WERI-Rb-1 (cell line): ENCODE data around the gene ARPC5L.
A peak's percentile ranks its signal among the peaks of the same experiment; 100 is the strongest.

ENCODE experiments used
- DNase-seq: peaks from one replicate; pipeline ENCODE4 v3.0.0-alpha.2; 2020
- H3K27ac ChIP-seq: fragments of 250-450 bp; sonication (Bioruptor Pico); 2 replicates; pipeline ENCODE4 v1.5.1; 2020; ENCODE audit warnings: mild to moderate bottlenecking, moderate library complexity
- H3K27me3 ChIP-seq: fragments of 250-450 bp; sonication (Bioruptor Pico); 2 replicates; pipeline ENCODE4 v1.5.1; 2021; ENCODE audit warnings: mild to moderate bottlenecking, low read depth, moderate library complexity; ENCODE audit not compliant: insufficient read depth, severe bottlenecking
- H3K36me3 ChIP-seq: fragments of 250-450 bp; sonication (Bioruptor Pico); 2 replicates; pipeline ENCODE4 v1.5.1; 2020; ENCODE audit warnings: mild to moderate bottlenecking, moderate library complexity
- H3K4me3 ChIP-seq: 2 replicates; pipeline ENCODE4 v1.5.1; 2011; ENCODE audit warnings: low read depth, mild to moderate bottlenecking, control low read depth, low read length
- H3K9me3 ChIP-seq: fragments of 250-450 bp; sonication (Bioruptor Pico); 2 replicates; pipeline ENCODE4 v1.5.1; 2021; ENCODE audit warnings: mild to moderate bottlenecking, moderate library complexity; ENCODE audit not compliant: severe bottlenecking
- TF ChIP-seq, protein P1 (sequence below): IDR thresholded peaks from 2 replicates; pipeline ENCODE4 v1.5.1; 2011; ENCODE audit warnings: low read depth, mild to moderate bottlenecking, control low read depth, inconsistent platforms, low read length

ARPC5L gene

DNA sequence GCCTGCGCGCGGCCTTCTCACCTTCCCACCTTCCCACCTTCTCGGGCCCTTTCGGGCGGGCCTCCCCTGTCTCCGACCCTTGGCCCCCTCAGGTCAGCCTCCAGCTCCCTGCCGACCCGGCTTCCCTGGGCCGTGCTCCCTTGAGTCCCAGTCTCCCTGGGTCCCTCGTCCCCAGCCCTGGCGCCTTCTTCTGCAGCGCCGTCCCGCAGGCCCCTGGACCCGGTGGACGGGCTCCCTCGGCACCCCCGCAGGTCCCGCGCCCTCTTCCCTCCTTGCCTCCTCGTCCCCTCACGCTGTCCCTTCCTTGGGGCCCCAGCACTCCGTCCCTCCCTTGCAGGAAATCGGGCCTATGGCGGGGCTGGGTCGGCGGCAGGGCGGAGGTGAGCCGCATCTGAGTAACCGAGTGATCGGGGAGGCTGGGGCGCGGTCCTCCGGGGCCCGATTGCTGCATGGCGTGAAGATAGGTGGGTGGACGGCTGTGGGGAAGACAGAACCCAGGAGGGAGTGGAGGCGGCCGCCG, 7.6 kb downstream of the ARPC5L start:
- Histone ChIP-seq H3K4me3 (peak overlapping the region; percentile 95), H3K27me3 (no peaks in the 10 kb centered on the region), H3K27ac (peak overlapping the region; percentile 96), H3K36me3 (peaks cover 54% of the 10 kb centered on the region), H3K9me3 (no peaks in the 10 kb centered on the region)
- TF ChIP-seq, protein P1, sequence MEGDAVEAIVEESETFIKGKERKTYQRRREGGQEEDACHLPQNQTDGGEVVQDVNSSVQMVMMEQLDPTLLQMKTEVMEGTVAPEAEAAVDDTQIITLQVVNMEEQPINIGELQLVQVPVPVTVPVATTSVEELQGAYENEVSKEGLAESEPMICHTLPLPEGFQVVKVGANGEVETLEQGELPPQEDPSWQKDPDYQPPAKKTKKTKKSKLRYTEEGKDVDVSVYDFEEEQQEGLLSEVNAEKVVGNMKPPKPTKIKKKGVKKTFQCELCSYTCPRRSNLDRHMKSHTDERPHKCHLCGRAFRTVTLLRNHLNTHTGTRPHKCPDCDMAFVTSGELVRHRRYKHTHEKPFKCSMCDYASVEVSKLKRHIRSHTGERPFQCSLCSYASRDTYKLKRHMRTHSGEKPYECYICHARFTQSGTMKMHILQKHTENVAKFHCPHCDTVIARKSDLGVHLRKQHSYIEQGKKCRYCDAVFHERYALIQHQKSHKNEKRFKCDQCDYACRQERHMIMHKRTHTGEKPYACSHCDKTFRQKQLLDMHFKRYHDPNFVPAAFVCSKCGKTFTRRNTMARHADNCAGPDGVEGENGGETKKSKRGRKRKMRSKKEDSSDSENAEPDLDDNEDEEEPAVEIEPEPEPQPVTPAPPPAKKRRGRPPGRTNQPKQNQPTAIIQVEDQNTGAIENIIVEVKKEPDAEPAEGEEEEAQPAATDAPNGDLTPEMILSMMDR, result no peak
- DNase-seq, result peak; percentile 40

DNA sequence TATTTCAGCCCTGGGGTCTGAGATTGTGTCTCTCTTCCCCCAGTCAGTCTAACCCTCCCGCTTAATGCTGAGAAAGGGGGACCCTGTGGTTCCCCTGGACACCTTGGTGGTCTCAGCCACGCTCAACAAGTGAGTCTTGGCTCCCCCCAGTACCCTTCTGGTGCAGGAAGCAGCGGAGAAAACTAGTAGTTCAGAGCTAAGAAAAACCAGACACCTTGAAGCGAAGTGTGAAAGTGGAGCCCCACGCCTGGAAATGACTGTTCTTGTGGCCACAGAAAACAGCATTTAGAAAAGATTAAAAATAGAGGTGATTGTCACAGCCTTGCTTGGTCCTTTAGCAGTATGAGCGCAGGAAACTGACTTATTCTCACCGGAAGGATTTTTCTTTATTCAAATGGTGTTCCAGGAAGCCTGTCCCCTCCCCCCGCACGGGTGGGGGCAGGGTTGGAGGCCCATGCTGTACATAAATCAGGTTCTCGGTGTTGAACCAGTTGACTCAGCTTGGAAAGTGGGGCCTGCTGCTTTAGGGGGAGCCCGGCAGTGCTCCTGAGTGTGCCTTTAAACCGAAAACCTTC, 8.1 kb downstream of the ARPC5L start:
- H3K27me3 ChIP-seq, result no peaks in the 10 kb centered on the region
- no peaks in the 10 kb centered on the region for H3K9me3 ChIP-seq
- DNase-seq, result peak; percentile 54
- peak overlapping the region; percentile 96 for H3K27ac ChIP-seq
- TF ChIP-seq, protein P1, result no peak
- H3K36me3 ChIP-seq, result peaks cover 59% of the 10 kb centered on the region
- peak overlapping the region; percentile 95 for H3K4me3 ChIP-seq

DNA sequence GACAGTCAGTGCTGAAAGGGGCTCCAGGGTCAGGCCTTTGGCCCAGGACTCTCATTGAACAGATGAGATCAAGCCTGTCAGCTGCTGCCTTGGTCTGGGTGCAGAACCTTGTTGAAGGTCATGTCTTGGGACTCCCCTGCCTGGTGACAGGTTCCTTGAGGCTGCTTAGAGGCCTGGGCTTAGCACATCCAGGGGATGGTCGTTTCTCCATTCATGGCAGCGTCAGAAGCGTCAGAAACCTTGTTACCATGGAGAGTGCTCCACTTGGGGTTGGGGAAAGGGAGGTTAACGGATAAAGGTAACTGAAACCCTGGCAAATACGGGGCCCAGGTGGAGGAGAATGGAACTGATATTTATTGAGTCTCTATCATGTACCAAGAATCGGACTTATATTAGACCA, 8.8 kb downstream of the ARPC5L start:
- TF ChIP-seq, protein P1, result no peak
- H3K36me3 ChIP-seq, result peaks cover 66% of the 10 kb centered on the region
- no peaks in the 10 kb centered on the region for H3K27me3 ChIP-seq
- DNase-seq, result no peak
- H3K4me3 ChIP-seq, result peak overlapping the region; percentile 95
- H3K9me3 ChIP-seq, result no peaks in the 10 kb centered on the region
- peak overlapping the region; percentile 96 for H3K27ac ChIP-seq

DNA sequence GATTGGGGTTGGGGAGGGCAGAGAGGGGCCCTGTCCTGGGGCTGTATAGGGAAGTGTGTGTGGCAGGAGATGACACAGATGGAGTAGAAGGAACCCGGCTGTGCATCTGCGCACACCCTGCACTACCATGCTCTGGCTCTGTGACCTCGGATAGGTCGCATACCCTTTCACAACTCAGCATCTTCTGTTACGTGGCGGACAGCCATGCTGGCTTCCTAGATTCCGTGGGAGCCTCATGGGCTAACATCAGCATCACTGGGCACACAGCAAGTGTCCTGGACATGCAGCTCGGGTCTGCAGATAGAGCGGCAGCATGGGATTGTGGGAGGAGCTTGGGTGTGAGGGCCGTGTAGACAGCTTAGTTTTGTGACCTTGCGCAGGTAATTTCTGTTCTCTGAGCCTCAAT, 9.2 kb downstream of the ARPC5L start:
- DNase-seq, result no peak
- TF ChIP-seq, protein P1, result no peak
- Histone ChIP-seq H3K9me3 (no peaks in the 10 kb centered on the region), H3K4me3 (no peak overlapping the region), H3K36me3 (peaks cover 70% of the 10 kb centered on the region), H3K27ac (no peak overlapping the region), H3K27me3 (no peaks in the 10 kb centered on the region)

DNA sequence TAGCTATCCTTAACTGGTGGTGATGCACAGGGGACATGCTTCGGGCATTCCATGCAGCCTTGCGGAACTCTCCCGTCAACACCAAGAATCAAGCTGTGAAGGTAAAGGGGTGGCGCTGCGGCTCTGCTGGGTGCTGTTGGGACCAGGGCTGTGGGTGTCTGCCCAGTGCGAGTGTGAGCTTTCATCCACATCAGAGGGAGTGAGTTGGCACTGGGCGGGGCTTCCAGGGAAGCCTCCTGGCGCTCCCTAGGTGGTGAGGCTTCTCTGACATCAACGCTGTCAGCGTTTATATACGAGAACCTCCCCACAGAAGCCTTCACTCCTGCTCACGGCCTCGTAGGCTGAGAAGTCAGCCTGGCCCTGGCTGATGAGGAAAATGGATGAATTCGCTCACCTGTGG, 11.7 kb downstream of the ARPC5L start:
- H3K36me3 ChIP-seq, result peaks cover 94% of the 10 kb centered on the region
- DNase-seq, result no peak
- H3K27me3 ChIP-seq, result no peaks in the 10 kb centered on the region
- H3K4me3 ChIP-seq, result no peak overlapping the region
- no peak overlapping the region for H3K27ac ChIP-seq
- TF ChIP-seq, protein P1, result no peak
- H3K9me3 ChIP-seq, result no peaks in the 10 kb centered on the region

DNA sequence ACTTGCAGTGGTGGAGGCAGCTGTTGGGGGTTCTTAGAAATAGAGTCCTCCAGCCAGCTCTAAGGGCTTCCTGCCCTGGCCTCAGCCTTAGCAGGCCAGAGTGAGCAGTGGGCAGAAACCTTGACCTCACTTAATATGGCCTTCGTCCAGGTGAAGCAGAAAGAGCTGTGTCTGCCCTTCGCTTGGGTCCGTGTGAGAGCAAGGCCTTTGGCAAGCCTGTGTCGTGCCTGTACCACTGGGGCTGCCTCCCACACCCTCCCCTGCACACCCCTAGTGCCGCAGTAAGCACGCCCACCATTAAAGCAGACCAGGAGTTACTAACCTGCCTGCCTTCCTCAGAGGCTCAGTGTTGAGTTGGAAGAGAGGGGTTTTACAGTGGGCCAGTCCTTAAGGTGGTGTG, 13.6 kb downstream of the ARPC5L start:
- TF ChIP-seq, protein P1, result no peak
- H3K9me3 ChIP-seq, result no peaks in the 10 kb centered on the region
- no peak overlapping the region for H3K4me3 ChIP-seq
- H3K27ac ChIP-seq, result no peak overlapping the region
- H3K36me3 ChIP-seq, result peaks cover 92% of the 10 kb centered on the region
- no peaks in the 10 kb centered on the region for H3K27me3 ChIP-seq
- no peak for DNase-seq
